ENCODE measurements around the gene R3HDM4. TPM values are rescaled to one million over a fixed set of nuclear protein-coding genes. Genes with fewer than 3 reads are reported as not detected.

Gene R3HDM4
- total and polyA plus RNA-seq, 9 of the 15 experiments (the other 6 are each of a cell fraction or from before 2014, with no cell fraction given), result 3.2 to 154 (median 59.0) TPM

DNA sequence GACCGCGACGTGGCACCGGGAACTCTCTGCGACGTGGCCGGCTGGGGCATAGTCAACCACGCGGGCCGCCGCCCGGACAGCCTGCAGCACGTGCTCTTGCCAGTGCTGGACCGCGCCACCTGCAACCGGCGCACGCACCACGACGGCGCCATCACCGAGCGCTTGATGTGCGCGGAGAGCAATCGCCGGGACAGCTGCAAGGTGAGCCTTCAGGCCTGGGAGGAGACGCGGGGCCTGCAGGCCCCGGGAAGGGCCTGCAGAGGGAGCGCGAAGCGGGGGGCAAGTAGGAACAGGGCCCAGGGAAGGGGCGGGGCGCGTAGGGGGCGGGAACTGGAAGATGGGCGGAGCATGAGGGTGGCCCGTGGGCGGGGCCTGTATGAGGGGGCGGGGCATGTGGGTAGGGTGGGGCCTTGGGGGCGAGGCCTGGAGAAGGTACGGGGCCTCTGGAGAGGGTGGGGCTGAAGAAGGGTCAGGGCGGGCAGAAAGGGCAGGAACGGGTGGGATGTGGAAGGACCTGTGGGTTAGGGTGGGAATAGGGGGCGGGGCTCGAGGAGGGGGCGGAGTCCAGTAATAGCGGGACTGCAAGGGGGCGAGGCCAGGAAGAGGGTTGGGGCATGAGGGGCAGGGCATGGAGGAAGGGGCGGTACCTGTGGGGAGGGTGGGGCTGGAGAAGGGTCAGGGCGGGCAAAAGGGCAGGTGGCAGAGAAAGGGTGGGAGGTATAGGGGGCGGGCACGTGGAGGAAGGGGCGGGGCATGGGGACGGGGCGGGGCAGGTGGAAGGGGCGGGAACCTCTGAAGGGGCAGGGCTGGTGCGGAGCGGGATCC, 51.1 kb downstream of the R3HDM4 start (continued):
- TF ChIP-seq, protein P1, sequence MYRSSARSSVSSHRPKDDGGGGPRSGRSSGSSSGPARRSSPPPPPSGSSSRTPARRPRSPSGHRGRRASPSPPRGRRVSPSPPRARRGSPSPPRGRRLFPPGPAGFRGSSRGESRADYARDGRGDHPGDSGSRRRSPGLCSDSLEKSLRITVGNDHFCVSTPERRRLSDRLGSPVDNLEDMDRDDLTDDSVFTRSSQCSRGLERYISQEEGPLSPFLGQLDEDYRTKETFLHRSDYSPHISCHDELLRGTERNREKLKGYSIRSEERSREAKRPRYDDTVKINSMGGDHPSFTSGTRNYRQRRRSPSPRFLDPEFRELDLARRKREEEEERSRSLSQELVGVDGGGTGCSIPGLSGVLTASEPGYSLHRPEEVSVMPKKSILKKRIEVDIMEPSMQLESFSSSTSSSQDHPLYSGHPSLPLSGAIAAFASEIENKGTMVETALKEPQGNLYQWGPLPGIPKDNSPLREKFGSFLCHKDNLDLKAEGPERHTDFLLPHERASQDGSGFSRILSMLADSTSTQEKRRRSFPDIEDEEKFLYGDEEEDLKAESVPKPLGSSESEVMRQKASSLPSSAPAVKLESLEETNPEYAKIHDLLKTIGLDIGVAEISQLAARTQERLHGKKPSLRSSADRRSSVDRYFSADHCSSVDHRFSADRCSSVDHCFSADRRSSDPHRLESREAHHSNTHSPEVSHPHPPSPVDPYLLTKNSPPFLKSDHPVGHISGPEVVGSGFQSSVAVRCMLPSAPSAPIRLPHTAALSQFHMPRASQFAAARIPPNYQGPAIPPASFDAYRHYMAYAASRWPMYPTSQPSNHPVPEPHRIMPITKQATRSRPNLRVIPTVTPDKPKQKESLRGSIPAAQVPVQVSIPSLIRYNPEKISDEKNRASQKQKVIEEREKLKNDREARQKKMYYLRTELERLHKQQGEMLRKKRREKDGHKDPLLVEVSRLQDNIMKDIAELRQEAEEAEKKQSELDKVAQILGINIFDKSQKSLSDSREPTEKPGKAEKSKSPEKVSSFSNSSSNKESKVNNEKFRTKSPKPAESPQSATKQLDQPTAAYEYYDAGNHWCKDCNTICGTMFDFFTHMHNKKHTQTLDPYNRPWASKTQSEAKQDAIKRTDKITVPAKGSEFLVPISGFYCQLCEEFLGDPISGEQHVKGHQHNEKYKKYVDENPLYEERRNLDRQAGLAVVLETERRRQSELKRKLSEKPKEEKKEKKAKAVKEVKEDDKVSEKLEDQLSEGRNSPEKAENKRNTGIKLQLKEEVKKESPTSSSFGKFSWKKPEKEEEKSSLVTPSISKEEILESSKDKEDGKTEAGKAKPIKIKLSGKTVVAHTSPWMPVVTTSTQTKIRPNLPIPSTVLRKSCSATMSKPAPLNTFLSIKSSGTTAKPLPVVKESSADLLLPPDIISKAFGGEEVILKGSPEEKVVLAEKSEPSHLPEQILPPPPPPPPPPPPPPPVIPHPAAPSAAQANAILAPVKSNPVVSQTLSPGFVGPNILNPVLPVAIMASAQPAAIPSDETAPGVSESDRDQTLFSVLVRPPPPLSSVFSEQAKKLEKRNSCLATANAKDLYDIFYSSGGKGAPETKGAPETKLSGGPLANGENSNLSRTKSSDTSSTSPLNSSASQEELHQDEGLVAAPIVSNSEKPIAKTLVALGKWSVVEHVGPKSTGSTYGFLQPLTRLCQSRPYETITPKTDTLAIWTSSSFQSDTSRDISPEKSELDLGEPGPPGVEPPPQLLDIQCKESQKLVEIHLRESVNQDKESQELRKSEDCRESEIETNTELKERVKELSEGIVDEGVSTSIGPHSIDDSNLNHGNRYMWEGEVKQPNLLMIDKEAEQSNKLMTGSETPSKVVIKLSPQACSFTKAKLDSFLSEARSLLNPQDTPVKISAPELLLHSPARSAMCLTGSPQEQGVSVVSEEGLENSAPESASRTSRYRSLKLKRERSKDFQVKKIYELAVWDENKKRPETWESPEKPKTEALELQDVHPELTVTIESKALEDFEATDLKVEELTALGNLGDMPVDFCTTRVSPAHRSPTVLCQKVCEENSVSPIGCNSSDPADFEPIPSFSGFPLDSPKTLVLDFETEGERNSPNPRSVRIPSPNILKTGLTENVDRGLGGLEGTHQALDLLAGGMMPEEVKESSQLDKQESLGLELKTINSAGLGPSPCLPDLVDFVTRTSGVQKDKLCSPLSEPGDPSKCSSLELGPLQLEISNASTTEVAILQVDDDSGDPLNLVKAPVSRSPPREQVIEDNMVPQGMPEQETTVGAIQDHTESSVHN (IDR thresholded peaks at IDR 0.05; ENCODE audit: borderline replicate concordance in 1 of 2, low read depth in 1 of 2), result no peak
- TF ChIP-seq FIP1L1 (IDR thresholded peaks at IDR 0.05; ENCODE audit: low read depth, low read length, poor library complexity, severe bottlenecking) (peak; percentile 88), NR2F6 (CRISPR knock-in tag; IDR thresholded peaks at IDR 0.05) (no peak), GABPA (tag; conservative IDR thresholded peaks at IDR 0.05; ENCODE audit: low read depth) (no peak), RBBP5 (IDR thresholded peaks at IDR 0.05; ENCODE audit: borderline replicate concordance, insufficient read depth, low read length, poor library complexity, severe bottlenecking) (no peak), HSF4 (CRISPR knock-in tag; IDR thresholded peaks at IDR 0.05; ENCODE audit: borderline replicate concordance) (no peak), NFIC (IDR thresholded peaks at IDR 0.05) (peak; percentile 58), CCNT2 (IDR thresholded peaks at IDR 0.05; ENCODE audit: borderline replicate concordance, extremely low read depth, insufficient read length, low read depth, low read length) (peak; percentile 71), RBM22 (IDR thresholded peaks at IDR 0.05; ENCODE audit: low read depth, low read length, poor library complexity, severe bottlenecking) (peak; percentile 74), ELF2 (CRISPR knock-in tag; IDR thresholded peaks at IDR 0.05) (no peak)
- TF ChIP-seq, protein P2, sequence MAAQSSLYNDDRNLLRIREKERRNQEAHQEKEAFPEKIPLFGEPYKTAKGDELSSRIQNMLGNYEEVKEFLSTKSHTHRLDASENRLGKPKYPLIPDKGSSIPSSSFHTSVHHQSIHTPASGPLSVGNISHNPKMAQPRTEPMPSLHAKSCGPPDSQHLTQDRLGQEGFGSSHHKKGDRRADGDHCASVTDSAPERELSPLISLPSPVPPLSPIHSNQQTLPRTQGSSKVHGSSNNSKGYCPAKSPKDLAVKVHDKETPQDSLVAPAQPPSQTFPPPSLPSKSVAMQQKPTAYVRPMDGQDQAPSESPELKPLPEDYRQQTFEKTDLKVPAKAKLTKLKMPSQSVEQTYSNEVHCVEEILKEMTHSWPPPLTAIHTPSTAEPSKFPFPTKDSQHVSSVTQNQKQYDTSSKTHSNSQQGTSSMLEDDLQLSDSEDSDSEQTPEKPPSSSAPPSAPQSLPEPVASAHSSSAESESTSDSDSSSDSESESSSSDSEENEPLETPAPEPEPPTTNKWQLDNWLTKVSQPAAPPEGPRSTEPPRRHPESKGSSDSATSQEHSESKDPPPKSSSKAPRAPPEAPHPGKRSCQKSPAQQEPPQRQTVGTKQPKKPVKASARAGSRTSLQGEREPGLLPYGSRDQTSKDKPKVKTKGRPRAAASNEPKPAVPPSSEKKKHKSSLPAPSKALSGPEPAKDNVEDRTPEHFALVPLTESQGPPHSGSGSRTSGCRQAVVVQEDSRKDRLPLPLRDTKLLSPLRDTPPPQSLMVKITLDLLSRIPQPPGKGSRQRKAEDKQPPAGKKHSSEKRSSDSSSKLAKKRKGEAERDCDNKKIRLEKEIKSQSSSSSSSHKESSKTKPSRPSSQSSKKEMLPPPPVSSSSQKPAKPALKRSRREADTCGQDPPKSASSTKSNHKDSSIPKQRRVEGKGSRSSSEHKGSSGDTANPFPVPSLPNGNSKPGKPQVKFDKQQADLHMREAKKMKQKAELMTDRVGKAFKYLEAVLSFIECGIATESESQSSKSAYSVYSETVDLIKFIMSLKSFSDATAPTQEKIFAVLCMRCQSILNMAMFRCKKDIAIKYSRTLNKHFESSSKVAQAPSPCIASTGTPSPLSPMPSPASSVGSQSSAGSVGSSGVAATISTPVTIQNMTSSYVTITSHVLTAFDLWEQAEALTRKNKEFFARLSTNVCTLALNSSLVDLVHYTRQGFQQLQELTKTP (IDR thresholded peaks at IDR 0.05; ENCODE audit: low read depth in 1 of 2, partially characterized antibody in 2 of 2), result no peak

Data from K562 (cell line).